ENCODE results near the gene HAAO. TPM values are rescaled to one million over a fixed set of nuclear protein-coding genes. Genes with fewer than 3 reads are reported as not detected.
A peak's percentile ranks its signal among the peaks of the same experiment; 100 is the strongest.

The HAAO gene
- total RNA-seq, 4 donors from 2014 or later = 15.7 to 96.9 (median 49.7) TPM

GRCh38 chr2:42775810-42776209 is 16.6 kb downstream of the HAAO start:
- no peak overlapping the region for H3K4me3 ChIP-seq
- H3K27ac ChIP-seq = no peak overlapping the region
- H3K27me3 ChIP-seq = no peaks in the 10 kb centered on the region
- no peaks in the 10 kb centered on the region for H3K9me3 ChIP-seq
- no peaks in the 10 kb centered on the region for H3K36me3 ChIP-seq
- no peak for TF ChIP-seq POLR2A (IDR thresholded peaks at IDR 0.05)
- no peak for TF ChIP-seq CTCF (IDR thresholded peaks at IDR 0.05)
- DNase-seq = no peak
- H3K4me1 ChIP-seq = no peaks in the 10 kb centered on the region

- H3K4me1 ChIP-seq = no peaks in the 10 kb centered on the region
- H3K27me3 ChIP-seq = no peaks in the 10 kb centered on the region
- H3K27ac ChIP-seq = no peak overlapping the region
- DNase-seq = peak in 1 of 3 donors; percentile 15
- H3K4me3 ChIP-seq = no peak overlapping the region
- no peak for TF ChIP-seq POLR2A (IDR thresholded peaks at IDR 0.05)
- no peak for TF ChIP-seq CTCF (IDR thresholded peaks at IDR 0.05)
- H3K9me3 ChIP-seq = no peaks in the 10 kb centered on the region
- no peaks in the 10 kb centered on the region for H3K36me3 ChIP-seq
Measured at GRCh38 chr2:42775186-42775585, 17.2 kb downstream of the HAAO start.

- Histone ChIP-seq H3K4me1 (no peaks in the 10 kb centered on the region), H3K9me3 (no peaks in the 10 kb centered on the region), H3K36me3 (no peaks in the 10 kb centered on the region), H3K27me3 (no peaks in the 10 kb centered on the region), H3K4me3 (no peak overlapping the region), H3K27ac (no peak overlapping the region)
- TF ChIP-seq POLR2A (IDR thresholded peaks at IDR 0.05) (no peak), CTCF (IDR thresholded peaks at IDR 0.05) (no peak)
- DNase-seq = peak in 1 of 3 donors; percentile 41
Measured at GRCh38 chr2:42771546-42772153, 20.7 kb downstream of the HAAO start.

GRCh38 chr2:42770288-42771131 is 21.9 kb downstream of the HAAO start:
- DNase-seq = peak in 1 of 3 donors; percentile 57
- Histone ChIP-seq H3K4me1 (no peaks in the 10 kb centered on the region), H3K9me3 (no peaks in the 10 kb centered on the region), H3K36me3 (no peaks in the 10 kb centered on the region), H3K4me3 (no peak overlapping the region), H3K27ac (no peak overlapping the region), H3K27me3 (no peaks in the 10 kb centered on the region)
- TF ChIP-seq CTCF (IDR thresholded peaks at IDR 0.05) (peak in 4 of 6 experiments; percentile 14 to 28 (median 22)), POLR2A (IDR thresholded peaks at IDR 0.05) (no peak)

- TF ChIP-seq CTCF (IDR thresholded peaks at IDR 0.05) (no peak), POLR2A (IDR thresholded peaks at IDR 0.05) (no peak)
- Histone ChIP-seq H3K27ac (no peak overlapping the region), H3K4me1 (no peaks in the 10 kb centered on the region), H3K36me3 (no peaks in the 10 kb centered on the region), H3K4me3 (no peak overlapping the region), H3K27me3 (no peaks in the 10 kb centered on the region), H3K9me3 (no peaks in the 10 kb centered on the region)
- peak in 1 of 3 donors; percentile 29 for DNase-seq
Measured at GRCh38 chr2:42769583-42770287, 22.6 kb downstream of the HAAO start.

All from Peyer's patch (tissue), 4 donors.